HL-60/S4 (cell line): ENCODE results near the gene STARD5.

Source experiments
- in situ Hi-C: fragments of 300-500 bp; cut with MboI; formaldehyde crosslinking; loops from 2 replicates; pipeline ENCODE4 v1.14.3; 2022; ENCODE audit warnings: low sequenced_read_pairs

The STARD5 gene

GRCh38 chr15:81279621-81280485, 44.1 kb downstream of the STARD5 start:
- in situ Hi-C loops = loop anchor here (10.0 kb wide), 1 partner anchor 125 kb away; no protein-coding TSS in a partner anchor

GRCh38 chr15:81278306-81279029, 45.5 kb downstream of the STARD5 start:
- in situ Hi-C loops = no loop called here

GRCh38 chr15:81277851-81278250, 46.1 kb downstream of the STARD5 start:
- in situ Hi-C loops = no loop called here

GRCh38 chr15:81276967-81277366, 47.0 kb downstream of the STARD5 start:
- in situ Hi-C loops = no loop called here

GRCh38 chr15:81275711-81276392, 48.1 kb downstream of the STARD5 start:
- in situ Hi-C loops = no loop called here

GRCh38 chr15:81274931-81275707, 48.8 kb downstream of the STARD5 start:
- in situ Hi-C loops = loop anchor here (25.0 kb wide), 2 partner anchors 438 to 813 kb away; no protein-coding TSS in a partner anchor

GRCh38 chr15:81274255-81274654, 49.7 kb downstream of the STARD5 start:
- in situ Hi-C loops = loop anchor here (25.0 kb wide), 2 partner anchors 437 to 812 kb away; no protein-coding TSS in a partner anchor

- in situ Hi-C loops = loop anchor here (25.0 kb wide), 2 partner anchors 437 to 812 kb away; no protein-coding TSS in a partner anchor
Observed at GRCh38 chr15:81273855-81274254, 50.1 kb downstream of the STARD5 start.

- in situ Hi-C loops = loop anchor here (25.0 kb wide), 2 partner anchors 436 to 811 kb away; no protein-coding TSS in a partner anchor
Observed at GRCh38 chr15:81273200-81273599, 50.7 kb downstream of the STARD5 start.

- in situ Hi-C loops = loop anchor here (25.0 kb wide), 2 partner anchors 435 to 810 kb away; no protein-coding TSS in a partner anchor
Observed at GRCh38 chr15:81271761-81272644, 51.9 kb downstream of the STARD5 start.

GRCh38 chr15:81270781-81271491, 53.0 kb downstream of the STARD5 start:
- in situ Hi-C loops = loop anchor here (25.0 kb wide), 2 partner anchors 434 to 809 kb away; no protein-coding TSS in a partner anchor

GRCh38 chr15:81270188-81270587, 53.8 kb downstream of the STARD5 start:
- in situ Hi-C loops = loop anchor here (25.0 kb wide), 2 partner anchors 433 to 808 kb away; no protein-coding TSS in a partner anchor

GRCh38 chr15:81268881-81269601, 54.9 kb downstream of the STARD5 start:
- in situ Hi-C loops = loop anchor here (10.0 to 25.0 kb wide), 4 partner anchors 164 to 807 kb away; no protein-coding TSS in a partner anchor

- in situ Hi-C loops = loop anchor here (10.0 to 25.0 kb wide), 4 partner anchors 164 to 806 kb away; no protein-coding TSS in a partner anchor
Observed at GRCh38 chr15:81268340-81268739, 55.6 kb downstream of the STARD5 start.

GRCh38 chr15:81265944-81266775, 57.8 kb downstream of the STARD5 start:
- in situ Hi-C loops = loop anchor here (10.0 to 25.0 kb wide), 4 partner anchors 161 to 804 kb away; no protein-coding TSS in a partner anchor

- in situ Hi-C loops = loop anchor here (10.0 to 25.0 kb wide), 4 partner anchors 161 to 803 kb away; no protein-coding TSS in a partner anchor
Observed at GRCh38 chr15:81265256-81265943, 58.5 kb downstream of the STARD5 start.
